Gastrocnemius medialis (tissue), 4 donors: ENCODE data around the gene ORM1.

Experiments used
- CTCF ChIP-seq, 5 experiments: fragments of 450-650 bp in 3 of 5; fragments of 200-600 bp in 2 of 5; sonication (generic) in 2 of 5; IDR thresholded peaks in 4 of 5; conservative IDR thresholded peaks in 1 of 5; 1 replicate in 4 of 5; 2 replicates in 1 of 5; pipeline ENCODE4 v1.5.1; 2016 to 2019; ENCODE audit warnings: antibody characterized with exemption in 5 of 5, mild to moderate bottlenecking in 3 of 5, moderate library complexity in 3 of 5
- POLR2A ChIP-seq, 2 donors: fragments of 450-650 bp; IDR thresholded peaks; one replicate each; pipeline ENCODE4 v1.6.1; 2017; ENCODE audit warnings: antibody characterized with exemption in 2 of 2, mild to moderate bottlenecking in 2 of 2, moderate library complexity in 2 of 2

- TF ChIP-seq CTCF (IDR thresholded peaks at IDR 0.05 in 4 of 5, conservative IDR thresholded peaks at IDR 0.05 in 1 of 5) (no peak), POLR2A (IDR thresholded peaks at IDR 0.05) (no peak)
Measured at GRCh38 chr9:114303977-114304376, 18.9 kb upstream of the ORM1 start.
